ENCODE measurements around the gene CAT.
"Not testable (repeated sequence)": the region's sequence is repeated elsewhere in the genome, so short reads cannot be mapped to it uniquely, and the experiment has no call there.

The CAT gene

DNA sequence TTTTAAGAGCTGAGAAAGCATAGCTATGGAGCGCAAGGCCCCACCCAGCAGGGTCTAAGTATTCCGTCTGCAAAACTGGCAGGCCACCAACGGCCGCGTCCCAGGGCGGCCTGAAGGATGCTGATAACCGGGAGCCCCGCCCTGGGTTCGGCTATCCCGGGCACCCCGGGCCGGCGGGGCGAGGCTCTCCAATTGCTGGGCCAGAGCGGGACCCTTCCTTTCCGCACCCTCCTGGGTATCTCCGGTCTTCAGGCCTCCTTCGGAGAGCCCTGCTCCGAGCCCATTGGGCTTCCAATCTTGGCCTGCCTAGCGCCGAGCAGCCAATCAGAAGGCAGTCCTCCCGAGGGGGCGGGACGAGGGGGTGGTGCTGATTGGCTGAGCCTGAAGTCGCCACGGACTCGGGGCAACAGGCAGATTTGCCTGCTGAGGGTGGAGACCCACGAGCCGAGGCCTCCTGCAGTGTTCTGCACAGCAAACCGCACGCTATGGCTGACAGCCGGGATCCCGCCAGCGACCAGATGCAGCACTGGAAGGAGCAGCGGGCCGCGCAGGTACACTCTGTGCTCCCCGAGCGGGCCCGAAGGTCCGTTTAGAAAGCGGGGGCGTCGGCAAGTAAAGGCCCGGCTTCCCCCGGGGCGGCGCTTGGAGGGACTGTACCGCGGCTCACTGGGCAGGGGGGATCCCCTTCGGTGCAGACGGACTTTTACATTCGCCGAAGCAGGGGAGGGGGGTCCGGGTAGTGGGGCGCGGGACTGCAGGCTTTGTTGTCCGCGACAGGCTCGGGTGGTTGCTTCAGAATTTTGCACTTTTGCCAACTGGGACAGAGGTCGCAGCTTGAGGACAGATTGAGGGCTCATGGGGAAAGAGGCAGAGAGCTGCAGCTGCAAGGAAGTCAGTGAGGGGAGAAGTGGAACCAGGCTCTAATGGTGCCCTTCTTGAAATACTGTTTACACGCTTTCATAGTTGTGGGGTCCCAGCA lies at the start of gene CAT:
TSS of gene CAT (plus strand) at position 406 of the 979 bp plus-strand sequence. CDS start at position 486, 80 bp downstream.
- DNase-seq (ENCODE audit: low read depth, low spot score): peak; percentile 94

- DNase-seq (ENCODE audit: low read depth, low spot score): no peak
Observed at GRCh38 chr11:34394771-34395300, 43.9 kb upstream of the CAT start.

DNA sequence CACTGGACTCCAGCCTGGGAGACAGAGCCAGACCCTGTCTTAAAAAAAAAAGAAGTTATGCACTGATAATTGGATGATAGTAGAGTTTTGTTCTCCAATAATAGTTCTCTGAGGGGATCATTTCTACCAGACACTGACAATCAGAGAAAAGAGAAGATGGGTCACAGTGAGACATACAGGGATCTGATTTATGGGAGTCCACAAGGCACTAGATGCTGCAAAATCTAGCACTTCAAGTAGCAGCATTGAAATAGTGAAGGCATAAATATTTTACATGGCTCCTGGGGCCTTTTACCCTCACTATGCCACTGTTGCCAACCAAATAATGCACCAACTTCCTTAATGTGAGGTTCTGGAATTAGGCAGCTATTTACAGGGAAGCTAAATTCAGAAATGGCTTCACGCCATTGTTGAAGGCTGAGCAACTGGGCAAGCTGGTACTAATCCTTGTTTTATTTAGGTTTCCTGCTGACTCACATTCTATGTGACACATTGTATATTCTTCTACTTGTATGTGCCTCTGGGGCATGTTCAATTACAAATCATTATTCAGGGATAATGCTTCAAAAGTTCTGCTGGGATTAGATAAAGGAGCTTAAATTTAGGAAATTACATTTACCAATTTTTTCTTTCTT lies 42.7 kb upstream of the CAT start:
- no peak for DNase-seq (ENCODE audit: low read depth, low spot score)

GRCh38 chr11:34397120-34397519 lies 41.6 kb upstream of the CAT start:
- no peak for DNase-seq (ENCODE audit: low read depth, low spot score)

DNA sequence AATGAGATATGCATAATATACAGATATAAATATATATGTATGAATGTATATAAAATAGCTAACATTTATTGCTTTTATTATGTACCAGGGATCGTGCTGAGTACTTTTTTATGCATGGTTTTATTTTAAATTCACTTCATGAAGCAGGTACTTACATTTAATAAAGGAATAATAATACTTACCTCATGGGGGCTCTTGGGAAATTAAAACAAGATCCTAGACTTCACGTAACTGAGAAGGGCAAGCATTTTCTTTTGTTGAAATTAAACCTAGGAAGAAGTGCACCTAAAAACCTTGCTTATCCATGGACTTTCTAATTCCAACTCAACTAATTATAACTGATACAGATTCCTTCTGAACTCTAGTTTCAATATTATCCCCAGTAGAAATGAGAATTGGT lies 40.9 kb upstream of the CAT start:
- no peak for DNase-seq (ENCODE audit: low read depth, low spot score)

GRCh38 chr11:34403431-34403830 lies 35.3 kb upstream of the CAT start:
- DNase-seq (ENCODE audit: low read depth, low spot score): no peak

GRCh38 chr11:34404280-34404679 lies 34.5 kb upstream of the CAT start:
- no peak for DNase-seq (ENCODE audit: low read depth, low spot score)

- DNase-seq (ENCODE audit: low read depth, low spot score): no peak
Observed at GRCh38 chr11:34405079-34405858, 33.5 kb upstream of the CAT start.

- no peak for DNase-seq (ENCODE audit: low read depth, low spot score)
Observed at GRCh38 chr11:34406413-34406812, 32.3 kb upstream of the CAT start.

DNA sequence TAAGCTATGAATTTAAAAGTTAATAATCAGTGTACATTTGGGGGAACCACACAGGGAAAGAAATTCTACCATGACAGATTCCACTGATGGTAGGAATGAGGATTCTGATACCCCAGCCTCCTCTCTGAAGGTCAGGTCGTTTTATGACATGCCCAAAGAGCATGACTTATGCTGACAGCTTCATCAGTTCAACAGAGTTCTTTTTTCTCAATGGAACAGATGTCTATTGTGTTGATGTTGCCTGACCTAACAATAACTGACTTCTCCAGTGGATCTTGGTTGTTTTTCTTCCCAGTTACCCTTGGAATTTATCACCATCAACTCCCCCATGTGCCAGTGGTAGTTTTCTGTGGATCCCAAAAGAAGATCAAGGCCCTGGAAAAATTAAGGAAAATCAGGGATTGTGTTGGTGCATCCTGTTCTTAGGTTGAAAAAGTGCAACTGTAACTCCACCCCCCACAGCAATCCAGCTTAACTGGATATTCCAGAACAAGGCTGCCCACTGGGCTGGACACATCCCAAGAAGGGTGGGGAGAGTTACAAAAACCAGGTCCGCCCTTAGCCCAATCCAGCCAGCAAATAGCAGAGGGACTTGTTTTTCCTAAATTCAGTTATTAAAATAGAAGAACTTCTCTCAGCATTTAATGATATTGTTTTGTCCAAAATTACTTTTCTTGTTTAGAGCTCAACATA lies 31.5 kb upstream of the CAT start:
- no peak for DNase-seq (ENCODE audit: low read depth, low spot score)

DNA sequence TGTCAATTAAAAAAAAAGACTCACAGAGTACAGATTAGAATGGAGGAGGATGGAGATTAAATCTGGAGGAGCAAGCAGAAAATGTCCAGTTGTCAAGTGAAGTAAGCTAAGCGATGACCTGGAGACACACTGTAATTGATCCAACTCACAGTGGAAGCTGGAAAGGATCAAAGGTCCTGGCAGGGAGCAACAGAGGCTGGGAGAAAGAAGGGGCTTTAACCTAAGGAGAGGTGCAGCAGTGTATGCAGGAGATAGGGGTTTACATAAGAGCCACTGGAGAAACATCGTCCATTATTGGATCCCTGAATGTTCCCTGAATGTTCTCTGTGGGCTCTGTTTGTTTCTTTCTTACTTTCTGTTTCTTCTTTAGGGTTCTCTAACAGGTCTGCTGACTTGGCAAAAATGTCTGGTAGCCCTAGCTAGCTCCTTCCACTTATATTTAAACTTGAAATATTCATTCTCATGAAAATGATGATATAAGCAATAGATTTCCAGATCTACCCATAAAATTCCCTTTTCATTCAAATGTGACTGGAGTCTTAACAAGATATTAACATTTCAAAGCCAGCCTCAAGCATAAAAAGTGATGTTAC lies 30.1 kb upstream of the CAT start:
- DNase-seq (ENCODE audit: low read depth, low spot score): no peak

DNA sequence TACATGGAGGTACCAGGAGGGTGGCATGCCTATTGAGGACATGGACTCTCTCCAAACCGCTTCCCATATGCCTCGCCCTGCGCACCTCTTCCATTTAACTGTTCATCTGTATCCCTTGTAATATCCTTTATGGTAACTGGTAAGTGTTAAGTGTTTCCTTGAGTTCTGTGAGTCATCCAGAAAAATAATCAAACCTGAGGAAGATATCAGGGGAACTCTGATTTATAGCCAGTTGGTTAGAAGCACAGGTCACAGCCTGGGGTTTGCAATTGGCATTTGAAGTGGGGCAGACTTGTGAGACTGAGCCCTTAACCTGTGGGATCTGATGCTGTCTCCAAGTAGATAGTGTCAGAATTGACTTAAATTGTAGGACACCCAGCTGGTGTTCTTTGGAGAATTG lies 27.6 kb upstream of the CAT start:
- no peak for DNase-seq (ENCODE audit: low read depth, low spot score)

GRCh38 chr11:34411791-34412190 lies 26.9 kb upstream of the CAT start:
- no peak for DNase-seq (ENCODE audit: low read depth, low spot score)

DNA sequence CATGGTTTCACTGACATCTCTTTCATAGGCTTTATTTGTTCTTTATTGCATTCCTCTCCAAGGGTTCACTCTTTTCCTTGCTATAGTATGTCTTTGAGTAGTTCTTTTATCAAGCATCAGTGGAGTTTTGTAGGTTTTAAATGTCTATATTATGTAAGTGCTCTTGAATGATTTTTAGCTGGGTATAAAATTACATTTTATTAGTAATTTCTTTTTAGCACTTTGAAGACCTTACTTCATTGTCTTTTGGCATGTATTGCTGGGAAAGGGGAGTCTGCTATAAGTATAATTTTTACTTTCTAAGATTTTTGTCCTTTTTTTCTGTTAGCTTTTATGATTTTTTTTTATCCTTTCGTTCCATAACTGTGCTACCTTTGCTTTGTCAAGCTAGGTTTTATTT lies 25.5 kb upstream of the CAT start:
- DNase-seq (ENCODE audit: low read depth, low spot score): no peak

DNA sequence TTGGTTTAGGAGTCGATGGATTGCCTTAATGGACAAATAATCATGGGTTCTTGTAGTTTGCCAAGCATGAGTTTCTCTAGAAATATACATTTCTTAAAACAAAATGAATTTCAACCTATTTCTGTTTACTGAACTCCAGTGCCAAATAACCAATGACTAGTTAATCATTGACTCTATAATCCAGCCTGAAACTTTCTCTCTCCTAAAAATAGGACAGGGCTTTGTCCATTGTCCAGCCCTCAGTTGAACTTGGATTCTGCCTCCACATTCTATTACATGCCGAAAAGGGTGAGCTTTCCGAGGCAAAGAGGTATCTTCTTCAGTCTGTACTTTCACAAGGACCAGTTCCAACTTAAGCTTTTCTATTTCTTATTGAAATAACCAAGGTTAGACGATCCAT lies 23.2 kb upstream of the CAT start:
- no peak for DNase-seq (ENCODE audit: low read depth, low spot score)

GRCh38 chr11:34416088-34416487 lies 22.6 kb upstream of the CAT start:
- DNase-seq (ENCODE audit: low read depth, low spot score): no peak

DNA sequence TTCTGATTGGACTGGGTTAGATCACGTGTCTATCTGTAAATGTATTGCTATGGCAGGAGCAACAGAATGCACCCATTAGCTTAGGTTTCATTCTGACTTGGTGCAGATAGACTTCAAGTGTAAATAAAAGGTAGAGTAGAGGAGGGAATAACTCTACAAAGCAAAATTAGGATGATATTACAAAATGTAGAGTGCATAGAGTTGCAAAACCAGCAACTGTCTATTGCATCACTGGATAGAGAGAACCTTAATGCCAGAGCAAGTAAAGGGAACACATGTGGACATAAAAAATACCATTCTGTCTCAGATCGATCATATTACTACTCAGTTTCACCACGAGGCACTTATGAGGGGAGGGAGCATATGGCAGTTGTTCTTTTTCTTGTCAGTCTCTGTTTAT lies 22.0 kb upstream of the CAT start:
- no peak for DNase-seq (ENCODE audit: low read depth, low spot score)

DNA sequence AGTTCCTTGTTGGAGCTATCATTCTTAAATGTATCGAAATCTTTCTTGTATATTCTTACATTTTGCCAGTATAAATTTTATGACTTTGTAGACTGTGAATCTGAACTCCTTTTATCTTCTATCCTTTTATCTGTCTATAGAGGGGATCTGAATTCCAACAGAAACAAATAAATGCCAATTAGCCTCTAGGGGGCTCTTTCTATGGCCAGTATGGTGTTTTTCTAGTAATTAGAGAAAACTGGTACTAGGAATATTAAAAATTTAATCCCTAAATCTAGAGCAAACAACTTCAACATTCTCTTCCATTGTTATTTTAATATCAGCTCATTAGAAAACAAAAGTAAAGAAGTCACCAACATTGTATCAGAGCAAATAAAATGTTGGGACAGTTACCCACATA lies 21.5 kb upstream of the CAT start:
- no peak for DNase-seq (ENCODE audit: low read depth, low spot score)

GRCh38 chr11:34419158-34419557 lies 19.6 kb upstream of the CAT start:
- no peak for DNase-seq (ENCODE audit: low read depth, low spot score)

GRCh38 chr11:34423300-34423699 lies 15.4 kb upstream of the CAT start:
- no peak for DNase-seq (ENCODE audit: low read depth, low spot score)

DNA sequence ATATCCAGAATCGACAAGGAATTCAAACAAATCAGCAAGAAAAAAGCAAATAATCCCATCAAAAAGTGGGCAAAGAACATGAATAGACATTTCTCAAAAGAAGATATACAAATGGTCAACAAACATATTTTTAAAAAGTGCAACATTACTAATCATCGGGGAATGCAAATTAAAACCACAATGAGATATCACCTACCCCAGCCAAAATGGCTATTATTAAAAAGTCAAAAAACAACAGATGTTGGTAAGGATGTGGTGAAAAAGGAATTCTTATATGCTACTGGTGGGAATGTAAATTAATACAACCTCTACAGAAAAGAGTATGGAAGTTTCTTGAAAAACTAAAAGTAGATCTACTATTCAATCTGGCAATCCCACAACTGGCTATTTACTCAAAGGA lies 13.9 kb upstream of the CAT start:
- DNase-seq (ENCODE audit: low read depth, low spot score): not testable (repeated sequence)

Data from brain pericyte (primary cell).